Sigmoid colon (tissue), 7 donors: ENCODE measurements around the gene LMNTD1. TPM values are rescaled to one million over a fixed set of nuclear protein-coding genes. Genes with fewer than 3 reads are reported as not detected.
A peak's percentile ranks its signal among the peaks of the same experiment; 100 is the strongest.

Experiments used
- DNase-seq: peaks from one replicate; pipeline ENCODE4 v3.0.0-alpha.2; 2019
- H3K27ac ChIP-seq, 4 donors: fragments of 200-600 bp; sonication (generic); one replicate each; pipeline ENCODE4 v1.5.1; 2016 to 2019; ENCODE audit warnings: mild to moderate bottlenecking in 1 of 4
- H3K27me3 ChIP-seq, 3 donors: fragments of 200-600 bp; sonication (generic); one replicate each; pipeline ENCODE4 v1.5.1; 2019; ENCODE audit warnings: mild to moderate bottlenecking in 1 of 3
- H3K36me3 ChIP-seq, 4 donors: fragments of 200-600 bp; sonication (generic); one replicate each; pipeline ENCODE4 v1.5.1; 2016 to 2019
- H3K4me1 ChIP-seq, 4 donors: fragments of 200-600 bp; sonication (generic); one replicate each; pipeline ENCODE4 v1.5.1; 2017 to 2019
- H3K4me3 ChIP-seq, 4 donors: fragments of 200-600 bp; sonication (generic); one replicate each; pipeline ENCODE4 v1.5.1; 2017 to 2019; ENCODE audit warnings: mild to moderate bottlenecking in 2 of 4, moderate library complexity in 1 of 4
- H3K9me3 ChIP-seq, 4 donors: fragments of 200-600 bp in 3 of 4; sonication (generic) in 3 of 4; one replicate each; pipeline versions ENCODE4 v1.5.1 to v1.6.1; 2013 to 2019
- CTCF ChIP-seq, 4 experiments: fragments of 450-650 bp in 3 of 4; fragments of 200-600 bp in 1 of 4; IDR thresholded peaks; one replicate each; pipeline ENCODE4 v1.5.1; 2016 to 2019; ENCODE audit warnings: antibody characterized with exemption in 4 of 4, mild to moderate bottlenecking in 3 of 4, moderate library complexity in 2 of 4
- EP300 ChIP-seq, 4 donors: sonication (generic); formaldehyde crosslinking; IDR thresholded peaks; one replicate each; pipeline ENCODE4 v1.6.1; 2017; ENCODE audit warnings: antibody characterized with exemption in 4 of 4
- POLR2A ChIP-seq, 2 donors: fragments of 450-650 bp; IDR thresholded peaks; one replicate each; pipeline ENCODE4 v1.6.1; 2016; ENCODE audit warnings: antibody characterized with exemption in 2 of 2, mild to moderate bottlenecking in 2 of 2, moderate library complexity in 2 of 2
- POLR2AphosphoS5 ChIP-seq, 4 donors: sonication (generic); formaldehyde crosslinking; IDR thresholded peaks; one replicate each; pipeline ENCODE4 v1.6.1; 2017; ENCODE audit warnings: antibody characterized with exemption in 4 of 4
- WGBS, 2 donors: extraction: QIAGEN DNeasy Blood & Tissue Kit; methylation state at CpG; one replicate each; pipeline ENCODE4 v1.1.7; 2013; 5-methylcytosine and 5-hydroxymethylcytosine counted together
- intact Hi-C: fragments of 100-400 bp; cut with DNase I; formaldehyde crosslinking; loops from one replicate; pipeline ENCODE4 v1.15.1; 2023
- polyA plus RNA-seq, 3 donors: library from polyadenylated mRNA; stranded (reverse); fragments of 200-250 nt; gene quantifications; one replicate each; pipeline ENCODE4 v1.2.3, GENCODE V29; 2013
- total RNA-seq, 4 donors: library from RNA; depleted of rRNA; stranded (reverse); fragments of >200 nt; gene quantifications; one replicate each; pipeline ENCODE4 v1.1.0, GENCODE V29; 2016
- donor health status: healthy with polysubstance abuse.
- donor health status: Bipolar disorder and iron deficiency.
- donor health status: healthy.

The LMNTD1 gene
- total and polyA plus RNA-seq, 7 donors, result 1.5 to 1.9 TPM; not detected in 5

DNA sequence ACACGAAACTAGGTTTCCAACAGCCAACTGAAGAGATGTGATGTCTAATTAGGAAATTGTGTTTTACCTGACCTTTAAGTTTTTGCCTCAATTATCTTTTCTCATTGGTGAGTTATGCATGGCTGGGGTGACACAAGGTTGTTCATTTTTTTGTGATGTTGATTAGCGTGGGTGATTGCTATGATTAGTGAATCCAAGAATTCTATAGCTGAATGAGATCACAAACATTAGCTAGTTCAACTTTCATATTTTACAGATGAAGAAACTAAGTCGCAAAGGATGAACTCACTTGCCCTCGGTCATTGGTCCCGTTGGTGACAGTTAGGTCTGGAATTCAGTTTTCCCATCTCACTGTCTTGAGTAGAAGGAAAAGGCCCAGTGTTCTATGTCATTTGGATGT is 32.6 kb upstream of the LMNTD1 start:
- Histone ChIP-seq H3K9me3 (no peaks in the 10 kb centered on the region), H3K27me3 (no peaks in the 10 kb centered on the region), H3K4me3 (no peak overlapping the region), H3K27ac (peak overlapping the region in 1 of 4 donors; percentile 50), H3K36me3 (no peaks in the 10 kb centered on the region), H3K4me1 (peaks cover 0 to 11% (median 3%) of the 10 kb centered on the region in 4 donors)
- no peak for TF ChIP-seq EP300 (IDR thresholded peaks at IDR 0.05)
- TF ChIP-seq CTCF (IDR thresholded peaks at IDR 0.05), result no peak
- no peak for TF ChIP-seq POLR2AphosphoS5 (IDR thresholded peaks at IDR 0.05)
- TF ChIP-seq POLR2A (IDR thresholded peaks at IDR 0.05), result no peak
- no peak for DNase-seq
- WGBS, 2 donors, result 81 to 91% methylated on average over 5 of the region's 5 CpGs
- intact Hi-C loops, result loop anchor here (10.0 kb wide), 1 partner anchor 449 kb away; no protein-coding TSS in a partner anchor

DNA sequence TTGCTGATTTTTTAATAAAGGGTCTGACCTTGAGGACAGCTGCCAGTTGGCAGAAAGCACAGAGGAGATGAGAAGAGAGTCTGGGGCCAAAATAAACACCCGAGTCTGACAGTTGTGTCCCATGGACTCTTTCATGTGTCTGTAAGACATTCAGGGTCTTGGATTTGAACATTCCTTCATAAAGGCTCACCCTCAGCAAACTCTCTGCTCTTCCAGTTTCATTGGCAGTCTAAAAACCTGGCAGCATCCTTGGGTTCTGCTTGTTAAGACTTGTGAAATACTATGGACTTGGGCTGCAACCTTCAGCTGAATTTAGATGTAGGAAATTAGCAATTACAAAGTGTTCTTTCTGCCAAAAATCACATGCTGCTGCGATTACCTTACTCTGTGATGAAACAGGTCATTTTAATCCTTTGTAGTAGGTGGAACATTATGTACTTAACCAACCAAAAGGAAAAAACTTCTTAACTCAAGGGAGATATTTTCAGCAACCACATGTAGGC is 32.0 kb upstream of the LMNTD1 start:
- H3K9me3 ChIP-seq, result no peaks in the 10 kb centered on the region
- WGBS, 2 donors, result 17 to 58% methylated on average over 2 of the region's 2 CpGs
- peak overlapping the region in 1 of 4 donors; percentile 50 for H3K27ac ChIP-seq
- no peak overlapping the region for H3K4me3 ChIP-seq
- intact Hi-C loops, result loop anchor here (10.0 kb wide), 1 partner anchor 450 kb away; no protein-coding TSS in a partner anchor
- TF ChIP-seq EP300 (IDR thresholded peaks at IDR 0.05) (peak in 2 of 4 donors; percentile 76 to 79), POLR2AphosphoS5 (IDR thresholded peaks at IDR 0.05) (peak in 3 of 4 donors; percentile 68 to 75 (median 73)), CTCF (IDR thresholded peaks at IDR 0.05) (no peak)
- no peaks in the 10 kb centered on the region for H3K36me3 ChIP-seq
- peaks cover 0 to 11% (median 3%) of the 10 kb centered on the region in 4 donors for H3K4me1 ChIP-seq
- DNase-seq, result peak; percentile 80
- H3K27me3 ChIP-seq, result no peaks in the 10 kb centered on the region

- Histone ChIP-seq H3K27me3 (no peaks in the 10 kb centered on the region), H3K4me1 (peaks cover 0 to 11% (median 3%) of the 10 kb centered on the region in 4 donors), H3K27ac (peak overlapping the region in 1 of 4 donors; percentile 50), H3K36me3 (no peaks in the 10 kb centered on the region), H3K9me3 (no peaks in the 10 kb centered on the region), H3K4me3 (no peak overlapping the region)
- no peak for TF ChIP-seq POLR2AphosphoS5 (IDR thresholded peaks at IDR 0.05)
- DNase-seq, result no peak
- 34 to 61% methylated on average over 5 of the region's 5 CpGs for WGBS, 2 donors
- intact Hi-C loops, result loop anchor here (10.0 kb wide), 1 partner anchor 450 kb away; no protein-coding TSS in a partner anchor
Measured at GRCh38 chr12:25584596-25584995, 31.5 kb upstream of the LMNTD1 start.

DNA sequence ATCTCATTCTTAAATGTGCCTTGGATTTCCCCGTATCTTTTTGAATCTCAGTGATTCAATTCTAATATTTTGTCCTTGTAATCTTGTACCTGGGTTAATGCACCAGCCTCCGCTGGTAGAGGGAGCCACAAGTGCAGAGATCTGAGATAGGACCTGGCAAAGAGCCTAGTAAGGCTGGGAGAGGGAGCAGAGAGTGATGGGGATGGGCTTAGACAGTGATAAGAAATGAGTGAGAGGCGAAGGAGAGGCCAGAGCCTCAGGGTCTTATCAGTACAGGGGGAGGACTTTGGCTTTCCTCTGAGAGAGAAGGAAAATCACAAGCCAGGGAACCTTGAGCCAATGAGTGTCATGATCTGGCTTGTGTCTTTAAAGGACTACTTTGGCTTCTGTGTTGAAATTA is 30.5 kb upstream of the LMNTD1 start:
- Histone ChIP-seq H3K4me3 (no peak overlapping the region), H3K27me3 (no peaks in the 10 kb centered on the region), H3K27ac (no peak overlapping the region), H3K36me3 (no peaks in the 10 kb centered on the region), H3K4me1 (peaks cover 0 to 11% (median 3%) of the 10 kb centered on the region in 4 donors), H3K9me3 (no peaks in the 10 kb centered on the region)
- WGBS, 2 donors, result 25 to 65% methylated on average over 3 of the region's 3 CpGs
- intact Hi-C loops, result loop anchor here (10.0 kb wide), 1 partner anchor 451 kb away; no protein-coding TSS in a partner anchor
- peak in 1 of 4 experiments; percentile 11 for TF ChIP-seq CTCF (IDR thresholded peaks at IDR 0.05)
- no peak for TF ChIP-seq POLR2A (IDR thresholded peaks at IDR 0.05)
- DNase-seq, result no peak

- 88 to 94% methylated on average over 5 of the region's 5 CpGs for WGBS, 2 donors
- Histone ChIP-seq H3K9me3 (no peaks in the 10 kb centered on the region), H3K4me1 (peaks cover 0 to 11% (median 3%) of the 10 kb centered on the region in 4 donors), H3K36me3 (no peaks in the 10 kb centered on the region), H3K27ac (no peak overlapping the region), H3K27me3 (no peaks in the 10 kb centered on the region), H3K4me3 (no peak overlapping the region)
- DNase-seq, result no peak
- no peak for TF ChIP-seq EP300 (IDR thresholded peaks at IDR 0.05)
- no peak for TF ChIP-seq POLR2A (IDR thresholded peaks at IDR 0.05)
- no peak for TF ChIP-seq CTCF (IDR thresholded peaks at IDR 0.05)
- TF ChIP-seq POLR2AphosphoS5 (IDR thresholded peaks at IDR 0.05), result no peak
- intact Hi-C loops, result loop anchor here (10.0 kb wide), 1 partner anchor 454 kb away; no protein-coding TSS in a partner anchor
Measured at GRCh38 chr12:25581067-25581466, 28.0 kb upstream of the LMNTD1 start.
